Urothelium cell line (cell line): ENCODE measurements around the gene NEK11.
A peak's percentile ranks its signal among the peaks of the same experiment; 100 is the strongest.
"Not testable (repeated sequence)": the region's sequence is repeated elsewhere in the genome, so short reads cannot be mapped to it uniquely, and the experiment has no call there.

Experiments used
- DNase-seq: peaks from one replicate; pipeline ENCODE4 v3.0.0; 2011; ENCODE audit warnings: low spot score, mixed read lengths
- FAIRE-seq: peaks from 2 replicates; lab custom pipeline; 2011; peaks lifted over from hg19 to GRCh38; lab: Jason Lieb, UNC

NEK11 gene

GRCh38 chr3:131283862-131284261 is 257.2 kb downstream of the NEK11 start:
- DNase-seq, result no peak
- no peak for FAIRE-seq

GRCh38 chr3:131284302-131284701 is 257.6 kb downstream of the NEK11 start:
- DNase-seq (no peak), FAIRE-seq (no peak)

- DNase-seq, result no peak
- FAIRE-seq, result no peak
These were observed 258.8 kb downstream of the NEK11 start for GRCh38 chr3:131285456-131285855.

- no peak for DNase-seq
- no peak for FAIRE-seq
These were observed 273.2 kb downstream of the NEK11 start for GRCh38 chr3:131299836-131300235.

GRCh38 chr3:131303848-131304247 is 277.2 kb downstream of the NEK11 start:
- FAIRE-seq (no peak), DNase-seq (no peak)

- DNase-seq, result no peak
- no peak for FAIRE-seq
These were observed 278.2 kb downstream of the NEK11 start for GRCh38 chr3:131304890-131305289.

GRCh38 chr3:131306242-131306641 is 279.6 kb downstream of the NEK11 start:
- no peak for DNase-seq
- FAIRE-seq, result no peak

- FAIRE-seq (no peak), DNase-seq (no peak)
These were observed 287.6 kb downstream of the NEK11 start for GRCh38 chr3:131314318-131314717.

- FAIRE-seq (no peak), DNase-seq (no peak)
These were observed 288.5 kb downstream of the NEK11 start for GRCh38 chr3:131315162-131315561.

GRCh38 chr3:131317667-131318066 is 291.0 kb downstream of the NEK11 start:
- DNase-seq, result no peak
- FAIRE-seq, result no peak

GRCh38 chr3:131323014-131323413 is 296.3 kb downstream of the NEK11 start:
- no peak for DNase-seq
- no peak for FAIRE-seq

- FAIRE-seq (peak; percentile 13), DNase-seq (no peak)
These were observed 297.1 kb downstream of the NEK11 start for GRCh38 chr3:131323792-131324191.

GRCh38 chr3:131324923-131325322 is 298.2 kb downstream of the NEK11 start:
- DNase-seq, result no peak
- FAIRE-seq, result no peak

GRCh38 chr3:131326307-131326706 is 299.6 kb downstream of the NEK11 start:
- FAIRE-seq (no peak), DNase-seq (peak; percentile 34)

- no peak for FAIRE-seq
- DNase-seq, result no peak
These were observed 302.0 kb downstream of the NEK11 start for GRCh38 chr3:131328721-131329120.

- no peak for DNase-seq
- FAIRE-seq, result no peak
These were observed 303.1 kb downstream of the NEK11 start for GRCh38 chr3:131329774-131330173.

GRCh38 chr3:131331456-131332085 is 304.9 kb downstream of the NEK11 start:
- FAIRE-seq, DNase-seq: not testable (repeated sequence)

- no peak for FAIRE-seq
- DNase-seq, result no peak
These were observed 312.4 kb downstream of the NEK11 start for GRCh38 chr3:131338948-131339640.

- no peak for FAIRE-seq
These were observed 315.1 kb downstream of the NEK11 start for GRCh38 chr3:131341761-131342160.

GRCh38 chr3:131348911-131349310 is 322.2 kb downstream of the NEK11 start:
- no peak for DNase-seq
- no peak for FAIRE-seq

More at GRCh38 chr3:131341761-131342160, 315.1 kb downstream of the NEK11 start:
- DNase-seq, result no peak

GRCh38 chr3:131349454-131349853 is 322.8 kb downstream of the NEK11 start:
- FAIRE-seq, result no peak
- no peak for DNase-seq

- no peak for FAIRE-seq
These were observed 323.3 kb downstream of the NEK11 start for GRCh38 chr3:131349946-131350347.

GRCh38 chr3:131350506-131350905 is 323.8 kb downstream of the NEK11 start:
- DNase-seq, result no peak
- no peak for FAIRE-seq

More at GRCh38 chr3:131349946-131350347, 323.3 kb downstream of the NEK11 start:
- DNase-seq, result no peak
